ENCODE data around the gene SIPA1. TPM values are rescaled to one million over a fixed set of nuclear protein-coding genes. Genes with fewer than 3 reads are reported as not detected.

The SIPA1 gene
- total RNA-seq, 2 experiments from 2014 or later = 95.4 to 156 TPM

DNA sequence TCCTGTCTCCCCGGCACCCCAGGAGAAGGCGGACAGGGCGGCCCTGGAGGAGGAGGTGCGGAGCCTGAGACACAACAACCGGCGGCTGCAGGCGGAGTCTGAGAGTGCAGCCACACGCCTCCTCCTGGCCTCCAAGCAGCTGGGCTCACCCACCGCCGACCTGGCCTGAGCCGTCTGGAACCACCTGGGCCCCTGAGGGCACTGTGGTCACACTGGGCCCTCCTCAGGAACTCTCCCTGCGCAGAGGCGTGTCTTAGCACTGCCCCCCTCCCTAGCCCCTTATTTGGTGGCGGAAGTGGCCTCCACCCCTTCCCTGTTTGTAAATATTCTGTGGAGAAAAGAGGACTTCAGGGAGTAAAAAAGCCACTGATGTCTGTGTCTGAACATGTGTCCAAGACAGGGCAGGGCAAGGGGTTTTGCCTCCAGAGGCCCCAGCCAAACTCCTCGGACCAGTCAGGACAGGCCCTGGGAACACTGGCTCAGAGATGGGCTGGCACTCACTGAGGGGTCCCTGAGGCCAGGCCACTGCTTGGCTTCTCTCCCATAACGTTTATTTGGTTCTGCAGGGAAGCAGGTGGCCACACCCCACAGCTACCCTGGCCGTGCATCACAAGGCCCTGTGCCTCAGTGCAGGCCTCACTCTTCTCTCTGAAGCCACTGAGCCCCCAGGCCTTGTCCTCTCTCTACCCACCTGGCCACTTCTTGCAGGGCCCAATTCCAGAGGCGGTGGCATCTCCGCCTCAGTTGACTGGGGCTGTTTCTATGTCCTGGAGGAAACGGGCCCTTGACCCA is 12.8 kb downstream of the SIPA1 start:
- POLR2A ChIA-PET = no interaction called here
- Histone ChIP-seq H3K27ac (ENCODE audit: low read depth, low read length, poor library complexity, severe bottlenecking) (no peak overlapping the region), H3K9me2 (ENCODE audit: insufficient read depth, low read length) (no peaks in the 10 kb centered on the region), H4K20me1 (ENCODE audit: insufficient read depth, low read length) (no peaks in the 10 kb centered on the region), H2AFZ (ENCODE audit: low read length) (no peak overlapping the region), H3K4me2 (ENCODE audit: low read length) (no peak overlapping the region), H3K4me1 (ENCODE audit: insufficient read depth, low read length, poor library complexity, severe bottlenecking) (peaks cover 18% of the 10 kb centered on the region), H3K9me3 (ENCODE audit: low read length) (no peaks in the 10 kb centered on the region), H3K4me3 (ENCODE audit: low read depth, low read length, poor library complexity, severe bottlenecking) (no peak overlapping the region), H3K36me3 (ENCODE audit: insufficient read depth, low read length) (peaks cover 82% of the 10 kb centered on the region), H3K79me2 (ENCODE audit: insufficient read depth, low read depth, low read length) (no peaks in the 10 kb centered on the region)
- intact Hi-C loops (cut with micrococcal nuclease; ENCODE audit: unreplicated experiment) = no loop called here
- TF ChIP-seq, protein P1, sequence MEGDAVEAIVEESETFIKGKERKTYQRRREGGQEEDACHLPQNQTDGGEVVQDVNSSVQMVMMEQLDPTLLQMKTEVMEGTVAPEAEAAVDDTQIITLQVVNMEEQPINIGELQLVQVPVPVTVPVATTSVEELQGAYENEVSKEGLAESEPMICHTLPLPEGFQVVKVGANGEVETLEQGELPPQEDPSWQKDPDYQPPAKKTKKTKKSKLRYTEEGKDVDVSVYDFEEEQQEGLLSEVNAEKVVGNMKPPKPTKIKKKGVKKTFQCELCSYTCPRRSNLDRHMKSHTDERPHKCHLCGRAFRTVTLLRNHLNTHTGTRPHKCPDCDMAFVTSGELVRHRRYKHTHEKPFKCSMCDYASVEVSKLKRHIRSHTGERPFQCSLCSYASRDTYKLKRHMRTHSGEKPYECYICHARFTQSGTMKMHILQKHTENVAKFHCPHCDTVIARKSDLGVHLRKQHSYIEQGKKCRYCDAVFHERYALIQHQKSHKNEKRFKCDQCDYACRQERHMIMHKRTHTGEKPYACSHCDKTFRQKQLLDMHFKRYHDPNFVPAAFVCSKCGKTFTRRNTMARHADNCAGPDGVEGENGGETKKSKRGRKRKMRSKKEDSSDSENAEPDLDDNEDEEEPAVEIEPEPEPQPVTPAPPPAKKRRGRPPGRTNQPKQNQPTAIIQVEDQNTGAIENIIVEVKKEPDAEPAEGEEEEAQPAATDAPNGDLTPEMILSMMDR (conservative IDR thresholded peaks at IDR 0.05; ENCODE audit: low read length) = no peak
- TF ChIP-seq EZH2phosphoT487 (IDR thresholded peaks at IDR 0.05; ENCODE audit: borderline replicate concordance, low read depth, low read length) = no peak
- CTCF ChIA-PET (ENCODE audit: unreplicated experiment) = no interaction called here
- BruUV-seq (replicated peaks) = no TSS peak
- no peak for DNase-seq (ENCODE audit: low spot score)

DNA sequence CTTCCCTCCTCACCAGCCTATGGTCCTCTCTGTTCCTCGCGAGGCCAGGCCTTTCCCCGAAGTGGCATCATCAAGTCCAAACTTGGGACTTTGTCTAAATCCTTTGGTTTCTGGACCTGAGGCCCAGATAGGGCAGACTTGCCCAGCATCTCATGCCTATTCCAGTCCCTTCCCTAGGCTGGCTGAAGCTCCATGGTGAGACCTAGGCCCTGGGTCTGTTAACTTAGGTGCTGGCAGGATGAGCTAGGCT is 13.4 kb downstream of the SIPA1 start:
- CTCF ChIA-PET (ENCODE audit: unreplicated experiment) = no interaction called here
- no peak overlapping the region for H3K4me2 ChIP-seq (ENCODE audit: low read length)
- H3K4me3 ChIP-seq (ENCODE audit: low read depth, low read length, poor library complexity, severe bottlenecking) = no peak overlapping the region
- no peak for TF ChIP-seq EZH2phosphoT487 (IDR thresholded peaks at IDR 0.05; ENCODE audit: borderline replicate concordance, low read depth, low read length)
- H3K9me3 ChIP-seq (ENCODE audit: low read length) = no peaks in the 10 kb centered on the region
- H4K20me1 ChIP-seq (ENCODE audit: insufficient read depth, low read length) = no peaks in the 10 kb centered on the region
- no peak for DNase-seq (ENCODE audit: low spot score)
- no peaks in the 10 kb centered on the region for H3K9me2 ChIP-seq (ENCODE audit: insufficient read depth, low read length)
- intact Hi-C loops (cut with micrococcal nuclease; ENCODE audit: unreplicated experiment) = no loop called here
- peaks cover 82% of the 10 kb centered on the region for H3K36me3 ChIP-seq (ENCODE audit: insufficient read depth, low read length)
- H3K4me1 ChIP-seq (ENCODE audit: insufficient read depth, low read length, poor library complexity, severe bottlenecking) = peaks cover 18% of the 10 kb centered on the region
- H2AFZ ChIP-seq (ENCODE audit: low read length) = no peak overlapping the region
- no peaks in the 10 kb centered on the region for H3K79me2 ChIP-seq (ENCODE audit: insufficient read depth, low read depth, low read length)
- BruUV-seq (replicated peaks) = no TSS peak
- no peak overlapping the region for H3K27ac ChIP-seq (ENCODE audit: low read depth, low read length, poor library complexity, severe bottlenecking)
- POLR2A ChIA-PET = no interaction called here

DNA sequence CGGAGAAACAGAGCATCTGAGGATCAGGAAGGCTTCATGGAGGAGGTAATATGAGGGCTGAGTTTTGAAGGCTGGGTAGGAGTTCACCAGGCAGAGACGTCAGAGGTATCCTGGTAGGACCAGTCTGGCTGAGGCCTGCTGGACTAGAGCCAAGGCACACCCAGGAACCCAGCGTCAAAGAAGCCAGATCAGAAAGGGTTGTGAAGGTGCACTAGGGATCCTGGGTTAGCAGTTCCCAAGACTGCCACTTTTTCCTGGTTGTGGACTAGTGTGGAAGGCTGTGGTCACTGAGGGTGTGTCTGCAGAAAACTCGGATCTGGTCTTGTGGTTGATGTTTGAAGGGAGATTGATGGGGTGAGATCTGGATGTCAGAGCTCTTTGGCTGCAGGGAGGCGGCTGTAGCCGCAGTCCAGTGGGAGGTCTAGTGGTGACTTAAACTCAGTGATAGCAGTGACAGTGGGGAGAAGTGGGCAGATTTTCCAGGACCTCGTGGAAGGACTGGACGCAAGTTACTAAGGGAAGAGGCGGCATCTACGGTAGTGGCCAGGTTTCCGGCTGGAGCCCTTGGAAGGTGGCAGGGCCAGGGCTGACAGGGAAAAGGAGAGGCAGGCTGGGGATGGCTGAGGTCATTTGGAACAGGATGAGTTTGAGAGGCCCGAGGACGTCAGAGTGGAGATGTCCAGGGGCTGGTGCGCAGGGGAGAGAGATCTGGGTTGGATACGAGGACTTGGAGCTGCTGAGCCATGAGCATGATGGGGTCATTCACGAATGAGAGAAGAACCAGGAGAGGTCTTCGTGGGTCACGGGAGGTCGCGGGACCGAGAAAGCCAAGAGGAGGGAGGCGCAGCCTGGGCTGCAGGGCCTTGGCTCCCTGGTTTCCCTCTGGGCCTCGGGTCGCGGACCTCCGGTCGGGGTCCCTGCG is 13.9 kb downstream of the SIPA1 start:
- H3K36me3 ChIP-seq (ENCODE audit: insufficient read depth, low read length) = peaks cover 84% of the 10 kb centered on the region
- DNase-seq (ENCODE audit: low spot score) = no peak

More for the DNA sequence above, 13.9 kb downstream of the SIPA1 start:
- CTCF ChIA-PET (ENCODE audit: unreplicated experiment) = no interaction called here
- H3K79me2 ChIP-seq (ENCODE audit: insufficient read depth, low read depth, low read length) = no peaks in the 10 kb centered on the region
- TF ChIP-seq, protein P1 (conservative IDR thresholded peaks at IDR 0.05; ENCODE audit: low read length) = no peak
- no peak for TF ChIP-seq EZH2phosphoT487 (IDR thresholded peaks at IDR 0.05; ENCODE audit: borderline replicate concordance, low read depth, low read length)
- H4K20me1 ChIP-seq (ENCODE audit: insufficient read depth, low read length) = no peaks in the 10 kb centered on the region
- peak overlapping the region; percentile 48 for H3K4me3 ChIP-seq (ENCODE audit: low read depth, low read length, poor library complexity, severe bottlenecking)
- no peaks in the 10 kb centered on the region for H3K9me2 ChIP-seq (ENCODE audit: insufficient read depth, low read length)
- H3K9me3 ChIP-seq (ENCODE audit: low read length) = no peaks in the 10 kb centered on the region
- peak overlapping the region; percentile 53; the same call in 1 of the 2 replicates for H3K4me2 ChIP-seq (ENCODE audit: low read length)
- no peak overlapping the region for H2AFZ ChIP-seq (ENCODE audit: low read length)
- BruUV-seq (replicated peaks) = no TSS peak
- POLR2A ChIA-PET = no interaction called here
- intact Hi-C loops (cut with micrococcal nuclease; ENCODE audit: unreplicated experiment) = no loop called here
- peaks cover 18% of the 10 kb centered on the region for H3K4me1 ChIP-seq (ENCODE audit: insufficient read depth, low read length, poor library complexity, severe bottlenecking)
- H3K27ac ChIP-seq (ENCODE audit: low read depth, low read length, poor library complexity, severe bottlenecking) = peak overlapping the region; percentile 57
